SJCRH30 (cell line): ENCODE results near the gene ZFP69. TPM values are rescaled to one million over a fixed set of nuclear protein-coding genes. Genes with fewer than 3 reads are reported as not detected.

Source experiments
- DNase-seq, 2 experiments: peaks; one replicate each; pipeline ENCODE4 v3.0.0-alpha.2; 2015 to 2020
- H3K27ac ChIP-seq: fragments of 250-450 bp; sonication (Bioruptor Pico); 2 replicates; pipeline ENCODE4 v1.5.1; 2020; ENCODE audit warnings: mild to moderate bottlenecking, moderate library complexity
- H3K27me3 ChIP-seq: fragments of 250-450 bp; sonication (Bioruptor Pico); 2 replicates; pipeline ENCODE4 v1.5.1; 2020; ENCODE audit warnings: mild to moderate bottlenecking, moderate library complexity
- H3K36me3 ChIP-seq: fragments of 250-450 bp; sonication (Bioruptor Pico); 2 replicates; pipeline ENCODE4 v1.5.1; 2020; ENCODE audit warnings: mild to moderate bottlenecking, moderate library complexity
- H3K4me1 ChIP-seq: fragments of 250-450 bp; sonication (Bioruptor Pico); 2 replicates; pipeline ENCODE4 v1.5.1; 2020; ENCODE audit warnings: mild to moderate bottlenecking, moderate library complexity
- H3K4me3 ChIP-seq: fragments of 250-450 bp; sonication (Bioruptor Pico); 2 replicates; pipeline ENCODE4 v1.5.1; 2020; ENCODE audit warnings: mild to moderate bottlenecking, moderate library complexity
- H3K9me3 ChIP-seq: fragments of 250-450 bp; sonication (Bioruptor Pico); replicated peaks from 2 replicates; pipeline ENCODE4 v1.5.1; 2020; ENCODE audit warnings: mild to moderate bottlenecking, moderate library complexity
- total RNA-seq: library from RNA; depleted of rRNA; stranded (reverse); fragments of >200 nt; shearing (Covaris generic); gene quantifications from 2 replicates; pipeline ENCODE4 v1.2.3, GENCODE V29; 2014; rRNA removed

The ZFP69 gene
- total RNA-seq = 10.5 and 11.7 TPM in 2 replicates

DNA sequence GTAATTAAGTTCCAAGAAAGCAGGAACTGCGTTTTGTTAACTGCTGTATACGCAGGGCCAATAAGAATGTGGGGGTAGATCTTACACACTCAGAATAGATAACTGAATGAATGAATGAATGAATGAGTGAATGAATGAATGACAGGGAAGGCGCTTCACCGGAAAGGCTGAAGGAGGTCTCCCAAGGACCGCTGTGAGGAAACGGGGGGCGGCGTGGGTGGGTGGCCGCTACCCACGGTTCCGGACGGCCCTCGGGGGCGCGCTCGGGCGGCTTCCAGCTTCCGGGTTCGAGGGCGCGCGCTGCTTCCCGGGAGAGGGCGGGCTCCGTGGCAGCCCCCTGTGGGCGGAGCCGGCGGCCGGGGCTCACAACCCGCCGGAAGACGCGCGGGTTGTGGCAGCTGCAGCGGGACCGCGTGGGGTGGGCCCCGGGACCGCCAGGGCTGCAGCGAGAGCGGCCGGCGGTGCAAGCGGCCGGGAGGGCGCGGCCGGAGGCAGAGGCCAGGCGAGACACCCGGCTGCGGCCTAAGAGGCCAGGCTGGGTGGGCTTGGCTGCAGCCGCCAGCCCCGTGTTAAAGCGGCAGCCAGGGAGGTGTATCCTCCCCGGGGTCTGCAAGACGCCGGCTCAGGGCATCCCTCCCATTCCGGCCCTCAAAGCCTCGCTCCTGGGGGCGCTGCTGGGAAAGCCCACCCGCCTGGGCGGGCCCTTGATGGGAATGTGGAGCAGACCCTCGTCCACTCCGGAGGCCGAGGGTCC lies at the start of gene ZFP69:
Gene ZFP69, plus strand, starts transcription at position 367 of the 754 bp plus-strand sequence. CDS start 2,072 bp downstream, outside the sequence.
- peak; percentile 89 to 91 for DNase-seq
- Histone ChIP-seq H3K27me3 (no peaks in the 10 kb centered on the region), H3K4me1 (no peaks in the 10 kb centered on the region), H3K4me3 (peak within 1 kb of the TSS; percentile 76), H3K27ac (peak within 1 kb of the TSS; percentile 57), H3K36me3 (peaks cover 14% of the 10 kb centered on the region), H3K9me3 (peaks cover 4% of the 10 kb centered on the region)

DNA sequence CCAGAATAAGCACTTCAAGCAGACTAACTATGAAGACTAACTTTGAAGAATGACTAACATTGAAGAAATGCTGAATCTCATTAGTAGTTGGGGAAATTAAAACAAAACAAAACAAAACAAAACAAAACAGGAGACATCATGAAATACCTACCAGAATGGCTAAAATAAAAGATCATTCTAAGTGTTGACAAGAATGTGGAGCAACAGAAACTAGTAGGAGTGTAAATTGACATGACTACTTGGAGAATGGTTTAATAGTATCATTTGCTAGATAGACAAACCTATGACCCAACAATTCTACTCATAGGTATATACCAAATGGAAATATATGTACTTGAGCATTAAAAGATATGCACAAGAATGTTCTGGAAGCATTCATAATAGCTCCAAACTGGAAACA lies 45.7 kb upstream of the ZFP69 start:
- Histone ChIP-seq H3K4me1 (no peaks in the 10 kb centered on the region), H3K36me3 (no peaks in the 10 kb centered on the region), H3K4me3 (no peak overlapping the region), H3K27me3 (no peaks in the 10 kb centered on the region; the same call in 1 of the 2 replicates), H3K27ac (no peak overlapping the region), H3K9me3 (no peaks in the 10 kb centered on the region)
- no peak for DNase-seq

DNA sequence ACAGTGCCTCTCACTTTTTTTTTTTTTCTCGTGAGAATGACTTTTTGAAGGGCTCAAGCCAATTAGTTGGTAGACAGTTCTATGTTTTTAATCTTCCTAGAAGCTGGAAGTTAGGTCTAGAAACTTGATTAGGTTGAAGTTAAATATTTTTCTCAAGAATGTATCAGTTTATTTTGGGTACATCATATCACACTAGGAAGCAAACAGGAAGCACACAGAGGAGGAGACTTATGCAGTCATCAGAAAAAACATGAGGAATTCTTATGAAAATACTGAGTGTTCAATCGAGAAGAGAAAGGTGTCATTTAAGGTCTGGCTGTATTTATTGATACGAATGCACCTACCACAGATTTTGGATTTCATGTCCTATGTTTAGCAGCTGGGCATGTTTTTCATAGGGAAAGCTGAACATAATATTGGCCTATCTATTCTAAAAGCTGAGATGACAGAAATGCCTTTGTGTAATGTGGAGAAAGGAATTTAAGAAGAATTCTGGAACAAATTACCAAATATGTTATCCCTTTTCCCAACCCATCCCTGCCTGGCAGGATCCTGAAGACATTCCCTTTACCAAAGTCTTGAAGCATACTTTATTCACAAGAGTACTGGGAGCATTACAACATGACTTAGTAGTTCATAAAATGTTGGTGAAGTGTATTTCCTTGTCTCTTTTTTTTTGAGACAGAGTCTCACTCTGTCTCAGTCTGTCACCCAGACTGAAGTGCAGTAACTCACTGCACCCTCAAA lies 44.3 kb upstream of the ZFP69 start:
- Histone ChIP-seq H3K4me1 (no peaks in the 10 kb centered on the region), H3K27ac (no peak overlapping the region), H3K36me3 (no peaks in the 10 kb centered on the region), H3K27me3 (no peaks in the 10 kb centered on the region; the same call in 1 of the 2 replicates), H3K4me3 (no peak overlapping the region), H3K9me3 (no peaks in the 10 kb centered on the region)
- no peak for DNase-seq

DNA sequence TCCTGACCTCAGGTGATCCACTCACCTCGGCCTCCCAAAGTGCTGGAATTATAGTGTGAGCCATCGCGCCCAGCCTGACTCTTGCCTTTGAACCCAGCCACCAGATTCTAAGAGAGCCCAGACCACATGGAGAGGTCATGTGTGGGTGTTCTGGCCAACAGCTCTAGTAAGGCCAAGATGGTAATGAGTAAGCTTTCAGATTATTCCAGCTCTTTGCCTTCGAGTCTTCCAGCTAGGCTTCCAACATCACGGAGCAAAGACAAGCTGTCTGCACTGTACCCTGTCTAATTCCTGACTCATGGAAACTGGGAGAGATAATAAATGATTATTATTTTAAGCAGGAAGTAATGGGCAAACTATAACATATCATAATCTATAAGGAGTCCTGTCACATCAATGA lies 41.6 kb upstream of the ZFP69 start:
- no peaks in the 10 kb centered on the region for H3K4me1 ChIP-seq
- H3K4me3 ChIP-seq = no peak overlapping the region
- H3K9me3 ChIP-seq = peaks cover 3% of the 10 kb centered on the region; the same call in 1 of the 2 replicates
- H3K36me3 ChIP-seq = no peaks in the 10 kb centered on the region
- DNase-seq = no peak
- H3K27me3 ChIP-seq = no peaks in the 10 kb centered on the region; the same call in 1 of the 2 replicates
- no peak overlapping the region for H3K27ac ChIP-seq

DNA sequence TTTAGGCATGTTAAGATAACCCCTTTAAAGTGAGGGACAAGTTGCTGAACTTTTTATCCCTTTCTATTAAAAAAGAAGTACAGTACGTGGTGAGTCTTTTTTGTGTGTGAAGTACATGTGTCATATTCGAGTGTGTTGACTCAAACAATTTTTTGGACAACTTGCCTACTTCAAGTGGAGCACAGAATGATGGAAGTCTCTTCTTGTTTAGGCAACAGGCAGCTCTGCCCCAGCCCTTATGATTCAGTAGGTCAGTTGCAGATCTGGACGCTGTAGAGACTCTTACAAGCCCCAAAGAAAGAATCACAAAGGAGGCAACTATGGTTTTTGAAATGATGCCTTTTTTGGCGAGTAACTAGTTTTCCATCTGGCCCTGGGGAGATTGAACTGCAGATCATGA lies 41.2 kb upstream of the ZFP69 start:
- H3K27ac ChIP-seq = no peak overlapping the region
- no peak for DNase-seq
- H3K36me3 ChIP-seq = no peaks in the 10 kb centered on the region
- H3K27me3 ChIP-seq = no peaks in the 10 kb centered on the region; the same call in 1 of the 2 replicates
- H3K9me3 ChIP-seq = peaks cover 3% of the 10 kb centered on the region; the same call in 1 of the 2 replicates
- no peak overlapping the region for H3K4me3 ChIP-seq
- no peaks in the 10 kb centered on the region for H3K4me1 ChIP-seq

DNA sequence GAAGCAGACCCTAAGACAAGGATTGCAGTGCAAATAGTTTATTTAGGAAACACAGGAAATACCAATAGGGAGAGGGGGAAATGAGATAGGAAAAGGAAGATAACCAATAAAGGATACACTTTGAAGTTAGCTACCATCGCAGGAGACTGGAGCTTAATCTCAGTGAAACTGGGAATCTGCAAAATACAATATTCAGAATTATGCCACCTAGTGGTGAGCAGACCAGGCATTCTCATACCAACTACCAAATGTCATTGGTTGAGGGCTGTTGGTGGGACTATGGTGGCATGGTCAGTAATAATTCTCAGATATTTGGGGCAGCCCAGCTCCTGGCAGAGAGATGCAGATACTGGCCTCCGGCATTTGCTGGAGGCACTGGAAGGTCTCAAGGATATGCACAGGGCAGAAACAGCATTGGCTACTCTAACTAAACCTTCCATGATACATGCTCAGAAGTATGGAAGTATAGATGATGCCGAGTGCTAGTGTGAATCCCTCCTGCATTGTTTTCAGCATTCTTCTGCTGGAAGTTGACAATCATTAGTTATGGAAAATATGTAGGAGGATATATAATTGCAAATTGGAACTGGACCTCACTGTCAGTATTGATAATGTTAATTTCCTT lies 38.6 kb upstream of the ZFP69 start:
- no peaks in the 10 kb centered on the region for H3K4me1 ChIP-seq
- H3K27ac ChIP-seq = no peak overlapping the region
- no peaks in the 10 kb centered on the region for H3K27me3 ChIP-seq
- peak; percentile 24 to 62 for DNase-seq
- no peaks in the 10 kb centered on the region for H3K36me3 ChIP-seq
- H3K9me3 ChIP-seq = peaks cover 3% of the 10 kb centered on the region; the same call in 1 of the 2 replicates
- no peak overlapping the region for H3K4me3 ChIP-seq

DNA sequence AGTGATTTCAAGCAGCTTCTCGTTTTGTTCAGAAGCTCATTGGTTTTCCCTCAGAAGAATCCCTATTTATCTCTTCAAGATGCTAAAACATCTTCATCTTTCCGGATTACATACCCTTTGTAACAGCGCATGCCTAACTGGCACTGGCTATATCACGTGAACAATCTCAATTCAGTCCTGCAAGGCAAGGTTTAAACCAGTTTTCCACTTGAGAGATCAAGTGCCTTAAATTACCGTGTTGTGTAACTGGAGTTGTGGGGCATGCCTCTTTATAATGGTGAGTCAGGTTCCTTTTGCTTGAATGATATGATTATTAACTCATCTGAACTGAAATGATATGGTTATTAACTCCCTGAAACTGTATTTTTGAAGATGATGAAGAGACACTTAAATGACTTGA lies 37.8 kb upstream of the ZFP69 start:
- Histone ChIP-seq H3K4me1 (no peaks in the 10 kb centered on the region), H3K27ac (no peak overlapping the region), H3K9me3 (peaks cover 3% of the 10 kb centered on the region; the same call in 1 of the 2 replicates), H3K36me3 (no peaks in the 10 kb centered on the region), H3K27me3 (no peaks in the 10 kb centered on the region), H3K4me3 (no peak overlapping the region)
- DNase-seq = no peak

DNA sequence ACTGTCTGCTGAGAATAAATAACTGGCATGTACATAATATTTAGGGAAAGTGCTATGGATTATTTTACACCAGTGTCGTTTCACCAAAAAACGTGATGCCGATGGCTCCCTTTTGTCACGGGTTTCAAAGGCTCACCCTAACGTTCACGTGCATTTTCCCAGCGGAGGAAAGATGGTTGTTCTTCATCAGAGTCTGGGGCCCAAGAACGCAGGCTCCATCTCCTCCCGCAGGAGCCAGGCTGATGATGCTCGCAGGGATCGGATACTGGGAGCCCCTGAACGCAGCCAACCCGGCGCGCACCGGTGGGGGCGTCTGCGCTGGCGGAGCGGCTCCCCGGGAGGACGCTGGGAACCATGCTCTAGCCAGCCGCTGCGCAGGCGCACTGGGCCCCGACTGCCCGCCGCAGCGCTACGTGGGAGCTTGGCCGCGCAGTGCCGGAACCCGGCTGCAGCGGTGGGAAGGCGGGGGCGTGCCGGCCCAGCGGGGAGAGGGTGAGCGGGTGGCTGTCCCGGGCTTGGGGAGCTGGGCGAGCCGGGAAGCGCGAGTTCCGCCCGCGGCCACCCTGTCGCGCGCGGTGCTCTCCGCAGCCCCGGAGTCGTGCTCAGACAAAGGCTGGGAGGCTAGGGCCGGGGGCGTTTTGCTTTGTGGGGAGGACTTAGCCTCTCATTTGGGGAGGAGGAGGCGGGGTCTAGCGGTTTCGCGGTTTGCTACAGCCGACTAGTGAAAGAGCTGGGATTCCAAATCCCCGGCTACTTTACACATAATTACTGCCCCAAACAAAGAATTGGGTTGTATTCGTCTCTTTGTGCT lies 27.2 kb upstream of the ZFP69 start, which contains the start of gene ZFP69B:
Gene ZFP69B, plus strand, starts transcription at position 793 of the 811 bp plus-strand sequence. CDS start 486 bp downstream, outside the sequence.
- Histone ChIP-seq H3K9me3 (peaks cover 13% of the 10 kb centered on the region), H3K27ac (peak within 1 kb of the TSS; percentile 61), H3K4me3 (peak within 1 kb of the TSS; percentile 70), H3K27me3 (no peaks in the 10 kb centered on the region), H3K4me1 (no peaks in the 10 kb centered on the region), H3K36me3 (0 out of 2 replicates have a peak, but pooled peaks cover 3% of the 10 kb centered on the region)
- peak; percentile 96 to 97 for DNase-seq

DNA sequence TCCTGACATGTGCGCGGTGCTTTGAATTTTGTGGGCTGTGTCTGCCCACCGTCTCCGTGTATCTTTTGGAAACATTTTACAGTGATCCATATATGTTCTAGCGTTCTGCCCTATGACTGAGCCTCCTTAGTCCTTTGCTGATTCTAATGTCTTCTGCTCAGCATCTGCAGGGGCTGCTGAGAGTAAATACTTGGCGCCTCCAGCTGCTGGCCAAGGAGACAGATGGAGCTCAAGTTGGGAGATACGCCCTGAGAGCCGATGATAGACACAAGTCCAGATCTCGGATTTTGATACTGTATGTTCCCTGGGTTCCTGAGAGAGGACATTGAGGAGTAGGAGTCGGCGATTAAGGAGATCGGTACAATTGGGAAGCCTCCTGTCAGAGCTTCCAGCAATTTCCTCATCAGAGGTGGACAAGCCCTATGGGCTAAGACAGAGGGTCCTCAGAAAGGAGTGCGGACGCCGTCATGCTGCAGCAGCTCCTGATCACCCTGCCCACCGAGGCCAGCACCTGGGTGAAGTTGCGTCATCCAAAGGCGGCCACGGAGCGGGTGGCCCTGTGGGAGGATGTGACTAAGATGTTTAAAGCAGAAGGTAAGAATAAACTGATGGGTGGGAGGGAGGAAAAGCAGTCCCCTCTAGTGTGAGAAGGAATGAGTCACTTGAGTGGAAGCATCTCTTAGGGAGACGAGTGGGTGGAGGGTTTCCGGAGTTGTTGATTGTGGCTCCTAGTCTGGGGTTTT lies 26.4 kb upstream of the ZFP69 start:
- Histone ChIP-seq H3K27ac (peak overlapping the region; percentile 61), H3K27me3 (no peaks in the 10 kb centered on the region), H3K4me1 (no peaks in the 10 kb centered on the region), H3K4me3 (peak overlapping the region; percentile 70), H3K9me3 (peaks cover 13% of the 10 kb centered on the region), H3K36me3 (peaks cover 6% of the 10 kb centered on the region)
- DNase-seq = peak in 1 of 2 experiments; percentile 17

DNA sequence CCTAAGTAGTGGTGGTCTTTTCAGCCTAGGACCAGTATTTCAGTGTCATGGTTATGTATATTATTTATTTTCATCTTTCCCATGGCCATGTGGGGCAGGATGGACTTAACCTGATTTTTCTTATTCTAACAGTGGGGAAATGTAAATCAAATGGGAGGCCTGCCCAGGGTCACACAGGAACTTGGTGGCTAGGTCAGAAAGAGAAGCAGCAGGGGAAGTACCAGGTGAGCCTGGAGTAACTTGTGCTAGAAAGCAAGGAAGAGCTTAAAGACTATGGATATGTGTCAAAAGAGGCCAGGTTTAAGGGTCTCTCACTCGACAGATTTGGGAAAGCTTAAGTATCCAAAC lies 25.9 kb upstream of the ZFP69 start:
- Histone ChIP-seq H3K36me3 (peaks cover 6% of the 10 kb centered on the region), H3K9me3 (peaks cover 18% of the 10 kb centered on the region), H3K27me3 (no peaks in the 10 kb centered on the region), H3K27ac (peak overlapping the region; percentile 61; the same call in 1 of the 2 replicates), H3K4me1 (no peaks in the 10 kb centered on the region), H3K4me3 (peak overlapping the region; percentile 70)
- no peak for DNase-seq

DNA sequence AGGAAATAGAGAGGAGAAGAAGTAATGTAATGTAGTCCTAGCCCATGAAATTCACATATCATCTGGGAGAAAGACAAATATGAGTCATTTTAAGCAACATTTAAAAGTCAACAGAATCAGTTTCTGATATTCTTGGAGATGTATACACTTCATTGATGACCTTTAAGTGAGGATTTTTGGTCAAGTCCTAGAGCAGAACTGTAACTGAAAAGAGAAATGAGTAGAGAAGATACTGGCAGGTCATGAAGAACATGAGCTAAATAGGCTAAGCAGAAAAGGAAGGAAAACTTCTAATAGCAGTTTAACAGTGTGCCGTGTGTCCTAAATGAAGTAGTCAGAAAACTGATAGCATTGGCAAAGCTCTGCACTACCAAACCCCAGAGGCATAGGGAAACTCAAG lies 22.2 kb upstream of the ZFP69 start:
- H3K36me3 ChIP-seq = peaks cover 33% of the 10 kb centered on the region
- peaks cover 31% of the 10 kb centered on the region for H3K9me3 ChIP-seq
- no peak for DNase-seq
- H3K27ac ChIP-seq = no peak overlapping the region
- no peaks in the 10 kb centered on the region for H3K4me1 ChIP-seq
- no peaks in the 10 kb centered on the region for H3K27me3 ChIP-seq
- H3K4me3 ChIP-seq = no peak overlapping the region

DNA sequence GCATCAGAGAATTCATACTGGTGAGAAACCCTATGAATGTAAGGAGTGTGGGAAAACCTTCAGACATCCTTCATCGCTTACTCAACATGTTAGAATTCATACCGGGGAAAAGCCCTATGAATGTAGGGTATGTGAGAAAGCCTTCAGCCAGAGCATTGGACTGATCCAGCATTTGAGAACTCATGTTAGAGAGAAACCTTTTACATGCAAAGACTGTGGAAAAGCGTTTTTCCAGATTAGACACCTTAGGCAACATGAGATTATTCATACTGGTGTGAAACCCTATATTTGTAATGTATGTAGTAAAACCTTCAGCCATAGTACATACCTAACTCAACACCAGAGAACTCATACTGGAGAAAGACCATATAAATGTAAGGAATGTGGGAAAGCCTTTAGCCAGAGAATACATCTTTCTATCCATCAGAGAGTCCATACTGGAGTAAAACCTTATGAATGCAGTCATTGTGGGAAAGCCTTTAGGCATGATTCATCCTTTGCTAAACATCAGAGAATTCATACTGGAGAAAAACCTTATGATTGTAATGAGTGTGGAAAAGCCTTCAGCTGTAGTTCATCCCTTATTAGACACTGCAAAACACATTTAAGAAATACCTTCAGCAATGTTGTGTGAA lies 14.0 kb upstream of the ZFP69 start:
- Histone ChIP-seq H3K4me3 (no peak overlapping the region), H3K36me3 (peaks cover 40% of the 10 kb centered on the region), H3K27ac (no peak overlapping the region), H3K4me1 (no peaks in the 10 kb centered on the region), H3K27me3 (no peaks in the 10 kb centered on the region), H3K9me3 (peaks cover 66% of the 10 kb centered on the region)
- peak in 1 of 2 experiments; percentile 24 for DNase-seq

DNA sequence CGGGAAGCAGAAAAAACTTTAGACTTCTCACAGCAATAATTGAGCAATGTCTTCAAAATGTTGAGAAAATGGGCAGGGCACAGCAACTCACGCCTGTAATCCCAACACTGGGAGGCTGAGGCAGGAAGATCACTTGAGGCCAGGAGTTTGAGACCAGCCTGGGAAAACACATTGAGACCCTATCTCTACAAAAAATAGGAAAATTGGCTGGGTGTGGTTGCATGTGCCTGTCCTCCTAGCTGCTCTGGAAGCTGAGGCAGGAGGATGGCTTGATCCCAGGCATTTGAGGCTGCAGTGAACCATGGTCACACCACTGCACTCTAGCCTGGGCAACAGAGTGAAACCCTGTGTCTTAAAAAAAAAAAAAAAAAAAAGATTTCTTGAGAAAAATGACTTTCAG lies 7.8 kb upstream of the ZFP69 start:
- no peaks in the 10 kb centered on the region for H3K4me1 ChIP-seq
- 0 out of 2 replicates have a peak, but pooled peaks cover 4% of the 10 kb centered on the region for H3K36me3 ChIP-seq
- H3K27ac ChIP-seq = no peak overlapping the region
- H3K9me3 ChIP-seq = peaks cover 28% of the 10 kb centered on the region
- H3K27me3 ChIP-seq = no peaks in the 10 kb centered on the region
- H3K4me3 ChIP-seq = no peak overlapping the region
- no peak for DNase-seq
